ENCODE measurements around the gene SAP30BP.

The SAP30BP gene

GRCh38 chr17:75743625-75744206, 76.6 kb downstream of the SAP30BP start:
- DNase-seq = no peak

- DNase-seq = no peak
Observed at GRCh38 chr17:75748706-75749105, 81.6 kb downstream of the SAP30BP start.

GRCh38 chr17:75749545-75750389, 82.6 kb downstream of the SAP30BP start:
- DNase-seq = peak; percentile 91

GRCh38 chr17:75750661-75751423, 83.7 kb downstream of the SAP30BP start:
- no peak for DNase-seq

GRCh38 chr17:75751676-75752404, 84.7 kb downstream of the SAP30BP start:
- DNase-seq = no peak

GRCh38 chr17:75752405-75752709, 85.2 kb downstream of the SAP30BP start:
- no peak for DNase-seq

- DNase-seq = no peak
Observed at GRCh38 chr17:75752802-75753513, 85.8 kb downstream of the SAP30BP start.

- peak; percentile 77 for DNase-seq
Observed at GRCh38 chr17:75753514-75754377, 86.6 kb downstream of the SAP30BP start.

- no peak for DNase-seq
Observed at GRCh38 chr17:75754378-75755204, 87.5 kb downstream of the SAP30BP start.

- no peak for DNase-seq
Observed at GRCh38 chr17:75755205-75755901, 88.2 kb downstream of the SAP30BP start.

GRCh38 chr17:75755990-75756389, 88.9 kb downstream of the SAP30BP start:
- no peak for DNase-seq

GRCh38 chr17:75756451-75757085, 89.4 kb downstream of the SAP30BP start:
- no peak for DNase-seq

GRCh38 chr17:75757086-75757681, 90.0 kb downstream of the SAP30BP start:
- no peak for DNase-seq
